HCT116 (cell line): ENCODE measurements around the gene TMPRSS13. TPM values are rescaled to one million over a fixed set of nuclear protein-coding genes. Genes with fewer than 3 reads are reported as not detected.

Experiments
- ATAC-seq: fragments of 200-7000 bp; cut with Tn5 transposase; 2 replicates; pipeline ENCODE4 v1.9.1; 2020; ENCODE audit warnings: mild to moderate bottlenecking, moderate library complexity
- BruUV-seq: library from RNA; stranded (reverse); fragments of 400-500 nt; replicated peaks from 2 replicates; lab custom pipeline; 2021; lab: Mats Ljungman, UMichigan
- CTCF ChIA-PET: fragments of 300-600 bp; sonication (Branson Sonifier 250); formaldehyde crosslinking; loops from one replicate; lab custom pipeline; 2021; ENCODE audit warnings: antibody characterized with exemption; lab: Charles Lee
- POLR2A ChIA-PET: fragments of 300-600, 350-600 bp; sonication (Branson Sonifier 250); formaldehyde crosslinking; loops from one replicate; lab custom pipeline; 2021; ENCODE audit warnings: antibody characterized with exemption; lab: Charles Lee
- RAD21 ChIA-PET, 2 experiments: fragments of 300-600 bp; sonication (Branson Sonifier 250); formaldehyde crosslinking; loops; one replicate each; lab custom pipeline; 2023; ENCODE audit warnings: low total read pairs in 2 of 2; ENCODE audit not compliant: uncharacterized antibody in 2 of 2, unreplicated experiment in 2 of 2, low non-redundant PET in 1 of 2; lab: Charles Lee
- DNase-seq: peaks from one replicate; pipeline ENCODE4 v3.0.0-alpha.2; 2010; ENCODE audit warnings: low read depth, low spot score
- H2AFZ ChIP-seq: fragments of 200-600 bp; shearing (Covaris generic), sonication (generic); 2 replicates; pipeline ENCODE4 v1.6.1; 2017; ENCODE audit warnings: low read depth, mixed run types, mixed read lengths, antibody characterized with exemption, low read length; ENCODE audit not compliant: poor library complexity, severe bottlenecking
- H3K27ac ChIP-seq: 2 replicates; pipeline ENCODE4 v1.5.1; 2012; ENCODE audit warnings: low read depth, low read length
- H3K27me3 ChIP-seq: fragments of 200-600 bp; sonication (generic); 2 replicates; pipeline ENCODE4 v1.6.1; 2016; ENCODE audit warnings: mixed run types, low read length, mixed read lengths; ENCODE audit not compliant: insufficient read depth
- H3K36me3 ChIP-seq, 2 experiments: fragments of 200-500 bp in 1 of 2; fragments of 200-600 bp in 1 of 2; sonication (Bioruptor generic) in 1 of 2; sonication (generic) in 1 of 2; 2 replicates each; pipeline versions ENCODE4 v1.5.1 to v1.6.1; 2014 to 2016; ENCODE audit warnings: low read length in 2 of 2, inconsistent platforms in 1 of 2, mixed read lengths in 1 of 2, mixed run types in 1 of 2; ENCODE audit not compliant: insufficient read depth in 2 of 2, control insufficient read depth in 1 of 2
- H3K4me1 ChIP-seq, 2 experiments: fragments of 200-600 bp in 1 of 2; sonication (generic) in 1 of 2; 2 replicates each; pipeline versions ENCODE4 v1.5.1 to v1.6.1; 2012 to 2017; ENCODE audit warnings: low read length in 2 of 2, inconsistent platforms in 1 of 2, mild to moderate bottlenecking in 1 of 2, mixed read lengths in 1 of 2, mixed run types in 1 of 2, moderate library complexity in 1 of 2; ENCODE audit not compliant: insufficient read depth in 2 of 2, control insufficient read depth in 1 of 2
- H3K4me2 ChIP-seq: fragments of 200-600 bp; sonication (generic); 2 replicates; pipeline ENCODE4 v1.6.1; 2017; ENCODE audit warnings: mixed run types, low read length, mixed read lengths
- H3K4me3 ChIP-seq, 2 experiments: fragments of 200-600 bp in 1 of 2; sonication (generic) in 1 of 2; replicated peaks in 1 of 2; 2 replicates each; pipeline ENCODE4 v1.5.1; 2011 to 2016; ENCODE audit warnings: low read length in 2 of 2, control low read depth in 1 of 2, low read depth in 1 of 2, mild to moderate bottlenecking in 1 of 2, mixed read lengths in 1 of 2, mixed run types in 1 of 2
- H3K79me2 ChIP-seq: fragments of 200-600 bp; sonication (generic); 2 replicates; pipeline ENCODE4 v1.6.1; 2017; ENCODE audit warnings: mild to moderate bottlenecking, mixed run types, low read length, moderate library complexity, mixed read lengths; ENCODE audit not compliant: insufficient read depth
- H3K9ac ChIP-seq: fragments of 200-600 bp; sonication (generic); 2 replicates; pipeline ENCODE4 v1.6.1; 2016; ENCODE audit warnings: low read length, mixed read lengths
- H3K9me2 ChIP-seq: fragments of 200-600 bp; sonication (generic), shearing (Covaris generic); 2 replicates; pipeline ENCODE4 v1.6.1; 2017; ENCODE audit warnings: mixed run types, mild to moderate bottlenecking, moderate library complexity; ENCODE audit not compliant: insufficient read depth
- H3K9me3 ChIP-seq, 2 experiments: fragments of 200-500 bp in 1 of 2; fragments of 200-600 bp in 1 of 2; sonication (Bioruptor generic) in 1 of 2; sonication (generic) in 1 of 2; 2 replicates each; pipeline ENCODE4 v1.6.1; 2014 to 2017; ENCODE audit warnings: low read length in 2 of 2, mixed read lengths in 2 of 2, inconsistent platforms in 1 of 2, low read depth in 1 of 2, mild to moderate bottlenecking in 1 of 2, mixed run types in 1 of 2, moderate library complexity in 1 of 2; ENCODE audit not compliant: control insufficient read depth in 1 of 2, insufficient read depth in 1 of 2
- H4K20me1 ChIP-seq: fragments of 200-600 bp; sonication (generic), shearing (Covaris generic); 2 replicates; pipeline ENCODE4 v1.6.1; 2017; ENCODE audit warnings: mixed run types, mild to moderate bottlenecking, moderate library complexity; ENCODE audit not compliant: insufficient read depth
- CBX3 ChIP-seq: IDR thresholded peaks from 2 replicates; pipeline ENCODE4 v1.6.1; 2012; ENCODE audit warnings: low read depth
- ELF1 ChIP-seq: IDR thresholded peaks from 2 replicates; pipeline ENCODE4 v1.6.1; 2012; ENCODE audit warnings: low read depth, borderline replicate concordance
- EZH2 ChIP-seq: fragments of 200-600 bp; sonication (generic); IDR thresholded peaks from 2 replicates; pipeline ENCODE4 v1.6.1; 2017; ENCODE audit warnings: antibody characterized with exemption, mixed run types
- FOSL1 ChIP-seq: IDR thresholded peaks from 2 replicates; pipeline ENCODE4 v1.6.1; 2012; ENCODE audit warnings: low read depth
- POLR2A ChIP-seq: IDR thresholded peaks from 2 replicates; pipeline ENCODE4 v1.7.0; 2011; ENCODE audit warnings: borderline replicate concordance; ENCODE audit not compliant: insufficient read depth, insufficient read length; ENCODE audit errors: extremely low read depth
- RAD21 ChIP-seq: IDR thresholded peaks from 2 replicates; pipeline ENCODE4 v1.6.1; 2012; ENCODE audit warnings: low read depth, mild to moderate bottlenecking
- SIN3A ChIP-seq: IDR thresholded peaks from 2 replicates; pipeline ENCODE4 v1.6.1; 2012; ENCODE audit warnings: low read depth
- SRF ChIP-seq: IDR thresholded peaks from 2 replicates; pipeline ENCODE4 v1.6.1; 2012; ENCODE audit warnings: low read depth
- ZBTB33 ChIP-seq: IDR thresholded peaks from 2 replicates; pipeline ENCODE4 v1.6.1; 2011; ENCODE audit warnings: mild to moderate bottlenecking, low read length, moderate library complexity; ENCODE audit not compliant: insufficient replicate concordance; ENCODE audit errors: extremely low read depth
- ZFX ChIP-seq: fragments of 450-650 bp; IDR thresholded peaks from 2 replicates; pipeline ENCODE4 v1.6.1; 2017
- ZNF274 ChIP-seq: fragments of 200-500 bp; sonication (Bioruptor generic); IDR thresholded peaks from 2 replicates; pipeline ENCODE4 v1.6.1; 2014; ENCODE audit warnings: mild to moderate bottlenecking, low read depth, low read length, inconsistent platforms
- intact Hi-C: fragments of 100-400 bp; cut with micrococcal nuclease; formaldehyde crosslinking; loops from 2 replicates; pipeline ENCODE4 v1.10.0; 2022
- total RNA-seq: library from RNA; stranded (reverse); gene quantifications from one replicate; pipeline ENCODE4 v1.2.1, GENCODE V29; 2021; ENCODE audit not compliant: unreplicated experiment
- TF ChIP-seq, protein P1 (sequence below): IDR thresholded peaks from 2 replicates; pipeline ENCODE4 v1.6.1; 2012

Gene TMPRSS13
- total RNA-seq, 1 experiment from 2014 or later = 0.52 TPM

GRCh38 chr11:117972044-117972443 lies 42.8 kb upstream of the TMPRSS13 start:
- POLR2A ChIA-PET = no interaction called here
- Histone ChIP-seq H3K79me2 (no peaks in the 10 kb centered on the region), H3K4me3 (no peak overlapping the region), H3K27me3 (no peaks in the 10 kb centered on the region), H3K36me3 (no peaks in the 10 kb centered on the region), H3K4me2 (no peak overlapping the region), H3K9me2 (no peaks in the 10 kb centered on the region), H4K20me1 (no peaks in the 10 kb centered on the region), H3K9ac (no peak overlapping the region), H2AFZ (no peak overlapping the region), H3K27ac (no peak overlapping the region), H3K4me1 (peaks cover 0 to 5% of the 10 kb centered on the region in 2 experiments; a peak in 1 of 4 replicates), H3K9me3 (no peaks in the 10 kb centered on the region)
- TF ChIP-seq RAD21 = no peak
- no peak for TF ChIP-seq ZNF274
- TF ChIP-seq ZBTB33 = no peak
- TF ChIP-seq SIN3A = no peak
- TF ChIP-seq EZH2 = no peak
- TF ChIP-seq ZFX = no peak
- no peak for TF ChIP-seq POLR2A
- TF ChIP-seq SRF = no peak
- TF ChIP-seq, protein P1, sequence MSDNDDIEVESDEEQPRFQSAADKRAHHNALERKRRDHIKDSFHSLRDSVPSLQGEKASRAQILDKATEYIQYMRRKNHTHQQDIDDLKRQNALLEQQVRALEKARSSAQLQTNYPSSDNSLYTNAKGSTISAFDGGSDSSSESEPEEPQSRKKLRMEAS = no peak
- no peak for TF ChIP-seq FOSL1
- TF ChIP-seq CBX3 = no peak
- TF ChIP-seq ELF1 = no peak
- ATAC-seq (no peak), DNase-seq (no peak)
- intact Hi-C loops = no loop called here
- CTCF ChIA-PET = no interaction called here
- RAD21 ChIA-PET = no interaction called here
- BruUV-seq = no TSS peak
